ENCODE results near the gene ICAM1. TPM values are rescaled to one million over a fixed set of nuclear protein-coding genes. Genes with fewer than 3 reads are reported as not detected.

ICAM1 gene
- total and polyA plus RNA-seq, 2 of the 13 experiments (the other 11 are each of a cell fraction or from before 2014, with no cell fraction given), result 37.9 to 98.4 TPM

GRCh38 chr19:10270616-10271394 is at the start of gene ICAM1 (continued):
- TF ChIP-seq ZBTB44 (CRISPR knock-in tag; IDR thresholded peaks at IDR 0.05) (0 out of 2 replicates have a peak, but pooled peaks have one; percentile 37), FLYWCH1 (CRISPR knock-in tag; IDR thresholded peaks at IDR 0.05) (peak; percentile 84; the same call in 1 of the 2 replicates), ATF2 (CRISPR knock-in tag; IDR thresholded peaks at IDR 0.05) (peak; percentile 77), NFE2 (CRISPR knock-in tag; IDR thresholded peaks at IDR 0.05) (no peak), GABPB1 (CRISPR knock-in tag; IDR thresholded peaks at IDR 0.05) (peak; percentile 90), ZNF20 (CRISPR knock-in tag; IDR thresholded peaks at IDR 0.05) (peak; percentile 68; the same call in 1 of the 2 replicates), ONECUT2 (CRISPR knock-in tag; IDR thresholded peaks at IDR 0.05) (no peak), ZNF607 (CRISPR knock-in tag; IDR thresholded peaks at IDR 0.05; ENCODE audit: borderline replicate concordance) (peak; percentile 96), ZNF10 (CRISPR knock-in tag; IDR thresholded peaks at IDR 0.05; ENCODE audit: borderline replicate concordance, low read depth) (no peak), UBTF (CRISPR knock-in tag; IDR thresholded peaks at IDR 0.05) (peak; percentile 88), ZBTB39 (CRISPR knock-in tag; IDR thresholded peaks at IDR 0.05) (no peak), TRIM24 (CRISPR knock-in tag; IDR thresholded peaks at IDR 0.05) (peak; percentile 74), ZNF143 (CRISPR knock-in tag; IDR thresholded peaks at IDR 0.05) (peak; percentile 40; the same call in 1 of the 2 replicates), DNMT3B (CRISPR knock-in tag; conservative IDR thresholded peaks at IDR 0.05) (peak; percentile 89; the same call in 1 of the 2 replicates), ZNF232 (CRISPR knock-in tag; IDR thresholded peaks at IDR 0.05; ENCODE audit: borderline replicate concordance) (peak; percentile 81; the same call in 1 of the 2 replicates), SP2 (CRISPR knock-in tag; IDR thresholded peaks at IDR 0.05) (peak; percentile 67), THAP11 (CRISPR knock-in tag; IDR thresholded peaks at IDR 0.05) (peak; percentile 82)

All from HepG2 (cell line).